H9 (cell line): ENCODE data around the gene RAB40C. TPM values are rescaled to one million over a fixed set of nuclear protein-coding genes. Genes with fewer than 3 reads are reported as not detected.

Experiments used
- DNase-seq: peaks from one replicate; pipeline ENCODE4 v3.0.0-alpha.2; 2017
- H2AFZ ChIP-seq: one replicate; pipeline ENCODE4 v1.6.1; 2013; ENCODE audit warnings: mild to moderate bottlenecking, low read length, control low read depth, moderate library complexity
- H2AK5ac ChIP-seq: 2 replicates; pipeline ENCODE4 v1.6.1; 2013; ENCODE audit warnings: low read length, control low read depth, mixed read lengths; ENCODE audit not compliant: insufficient read length
- H2BK120ac ChIP-seq: one replicate; pipeline ENCODE4 v1.6.1; 2013; ENCODE audit warnings: low read depth, mild to moderate bottlenecking, low read length, control low read depth, inconsistent platforms; ENCODE audit not compliant: poor library complexity, severe bottlenecking
- H2BK12ac ChIP-seq: 2 replicates; pipeline ENCODE4 v1.6.1; 2013; ENCODE audit warnings: low read length, control low read depth, mixed read lengths, low read depth; ENCODE audit not compliant: insufficient read length
- H2BK15ac ChIP-seq: 2 replicates; pipeline ENCODE4 v1.6.1; 2013; ENCODE audit warnings: low read depth, low read length, control low read depth
- H2BK20ac ChIP-seq: one replicate; pipeline ENCODE4 v1.6.1; 2013; ENCODE audit warnings: low read depth, mild to moderate bottlenecking, low read length, control low read depth, inconsistent platforms; ENCODE audit not compliant: poor library complexity, severe bottlenecking
- H2BK5ac ChIP-seq: 2 replicates; pipeline ENCODE4 v1.6.1; 2013; ENCODE audit warnings: low read length, control low read depth, mixed read lengths; ENCODE audit not compliant: insufficient read length
- H3K14ac ChIP-seq: 2 replicates; pipeline ENCODE4 v1.6.1; 2013; ENCODE audit warnings: low read length, control low read depth; ENCODE audit not compliant: insufficient read depth
- H3K18ac ChIP-seq: 2 replicates; pipeline ENCODE4 v1.6.1; 2013; ENCODE audit warnings: low read depth, mild to moderate bottlenecking, mixed read lengths, low read length, control low read depth; ENCODE audit not compliant: insufficient read length
- H3K23ac ChIP-seq: 2 replicates; pipeline ENCODE4 v1.6.1; 2013; ENCODE audit warnings: low read length, control low read depth, mixed read lengths, low read depth; ENCODE audit not compliant: insufficient read length
- H3K23me2 ChIP-seq: 2 replicates; pipeline ENCODE4 v1.6.1; 2013; ENCODE audit warnings: low read depth, mild to moderate bottlenecking, mixed read lengths, low read length, control low read depth; ENCODE audit not compliant: insufficient read length, poor library complexity, severe bottlenecking
- H3K27ac ChIP-seq: 2 replicates; pipeline ENCODE4 v1.5.1; 2013; ENCODE audit warnings: low read length, control low read depth, mixed read lengths, low read depth; ENCODE audit not compliant: insufficient read length
- H3K27me3 ChIP-seq: 2 replicates; pipeline ENCODE4 v1.6.1; 2013; ENCODE audit warnings: low read length, control low read depth, inconsistent platforms; ENCODE audit not compliant: insufficient read depth
- H3K4ac ChIP-seq: 2 replicates; pipeline ENCODE4 v1.6.1; 2013; ENCODE audit warnings: low read depth, mild to moderate bottlenecking, control low read depth, inconsistent platforms, low read length, moderate library complexity
- H3K4me1 ChIP-seq: 2 replicates; pipeline ENCODE4 v1.6.1; 2013; ENCODE audit warnings: low read length, control low read depth, inconsistent platforms; ENCODE audit not compliant: insufficient read depth
- H3K4me2 ChIP-seq: 2 replicates; pipeline ENCODE4 v1.6.1; 2013; ENCODE audit warnings: low read length, control low read depth, mixed read lengths; ENCODE audit not compliant: insufficient read length, insufficient read depth
- H3K56ac ChIP-seq: 2 replicates; pipeline ENCODE4 v1.6.1; 2013; ENCODE audit warnings: low read depth, mild to moderate bottlenecking, mixed read lengths, low read length, control low read depth; ENCODE audit not compliant: insufficient read length
- H3K79me1 ChIP-seq: 2 replicates; pipeline ENCODE4 v1.6.1; 2013; ENCODE audit warnings: low read depth, mild to moderate bottlenecking, moderate library complexity, low read length, control low read depth, inconsistent platforms; ENCODE audit not compliant: insufficient read depth, poor library complexity, severe bottlenecking
- H3K79me2 ChIP-seq: 2 replicates; pipeline ENCODE4 v1.6.1; 2013; ENCODE audit warnings: low read length, control low read depth, inconsistent platforms; ENCODE audit not compliant: insufficient read depth
- H3K9ac ChIP-seq: 2 replicates; pipeline ENCODE4 v1.6.1; 2013; ENCODE audit warnings: low read length, control low read depth, mixed read lengths; ENCODE audit not compliant: insufficient read length; ENCODE audit errors: extremely low read depth
- H3K9me3 ChIP-seq: one replicate; pipeline ENCODE4 v1.6.1; 2013; ENCODE audit warnings: low read depth, low read length, inconsistent platforms; ENCODE audit not compliant: control insufficient read depth
- H3T11ph ChIP-seq: one replicate; pipeline ENCODE4 v1.6.1; 2013; ENCODE audit warnings: mild to moderate bottlenecking, low read length, control low read depth, inconsistent platforms
- H4K20me1 ChIP-seq: one replicate; pipeline ENCODE4 v1.6.1; 2013; ENCODE audit not compliant: control insufficient read depth, insufficient read length, insufficient read depth
- H4K5ac ChIP-seq: 2 replicates; pipeline ENCODE4 v1.6.1; 2013; ENCODE audit warnings: low read depth, mild to moderate bottlenecking, mixed read lengths, low read length, control low read depth; ENCODE audit not compliant: insufficient read length
- H4K8ac ChIP-seq: replicated peaks from 2 replicates; pipeline ENCODE4 v1.6.1; 2013; ENCODE audit warnings: low read length, control low read depth, mixed read lengths, low read depth; ENCODE audit not compliant: insufficient read length
- H4K91ac ChIP-seq: 2 replicates; pipeline ENCODE4 v1.6.1; 2013; ENCODE audit warnings: low read depth, mild to moderate bottlenecking, moderate library complexity, mixed read lengths, low read length, control low read depth; ENCODE audit not compliant: insufficient read length
- H3K27ac Mint-ChIP-seq, 3 experiments: 2 replicates in 2 of 3; 3 replicates in 1 of 3; pipeline ENCODE4 v1.8.0; 2020 to 2021; ENCODE audit warnings: mixed read lengths in 3 of 3, mild to moderate bottlenecking in 1 of 3, moderate library complexity in 1 of 3
- H3K27me3 Mint-ChIP-seq: 2 replicates; pipeline ENCODE4 v1.8.0; 2021; ENCODE audit warnings: low read depth, mild to moderate bottlenecking, moderate library complexity, mixed read lengths
- H3K36me3 Mint-ChIP-seq, 3 experiments: 2 replicates in 2 of 3; 3 replicates in 1 of 3; pipeline ENCODE4 v1.8.0; 2020 to 2021; ENCODE audit warnings: low read depth in 3 of 3, mixed read lengths in 3 of 3; ENCODE audit not compliant: insufficient read depth in 1 of 3
- H3K4me1 Mint-ChIP-seq, 2 experiments: 2 replicates each; pipeline ENCODE4 v1.8.0; 2020; ENCODE audit warnings: mixed read lengths in 2 of 2
- H3K4me3 Mint-ChIP-seq, 2 experiments: 2 replicates in 1 of 2; 3 replicates in 1 of 2; pipeline ENCODE4 v1.8.0; 2020 to 2021; ENCODE audit warnings: mild to moderate bottlenecking in 2 of 2, mixed read lengths in 2 of 2, moderate library complexity in 1 of 2
- H3K9me3 Mint-ChIP-seq, 2 experiments: 2 replicates in 1 of 2; 3 replicates in 1 of 2; pipeline ENCODE4 v1.8.0; 2020; ENCODE audit warnings: mild to moderate bottlenecking in 2 of 2, mixed read lengths in 2 of 2, moderate library complexity in 1 of 2
- CTCF ChIP-seq: fragments of 200-600 bp; sonication (generic); conservative IDR thresholded peaks from 3 replicates; pipeline ENCODE4 v1.8.0; 2021; ENCODE audit warnings: antibody characterized with exemption, mild to moderate bottlenecking
- WGBS: extraction: QIAGEN DNeasy Blood & Tissue Kit; methylation state at CpG from one replicate; pipeline ENCODE4 v1.1.7; 2013; ENCODE audit warnings: missing lambda C conversion rate, low lambda C conversion rate, mixed read lengths; ENCODE audit not compliant: insufficient read length; ENCODE audit errors: extremely low coverage; 5-methylcytosine and 5-hydroxymethylcytosine counted together
- total RNA-seq: library from RNA; stranded (reverse); gene quantifications from 2 replicates; pipeline ENCODE4 v1.2.1, GENCODE V29; 2021

The RAB40C gene
- total RNA-seq, 1 experiment from 2014 or later, result 19.1 TPM

- no peaks in the 10 kb centered on the region for H3K9me3 ChIP-seq
- H3K4ac ChIP-seq, result no peak overlapping the region
- no peak overlapping the region for H3K9ac ChIP-seq
- H2BK5ac ChIP-seq, result no peak overlapping the region
- H4K8ac ChIP-seq, result no peak overlapping the region
- no peaks in the 10 kb centered on the region for H3K4me1 ChIP-seq
- no peak overlapping the region for H2BK15ac ChIP-seq
- H3K18ac ChIP-seq, result no peak overlapping the region
- TF ChIP-seq CTCF, result no peak
- 0 out of 5 replicates have a peak, but pooled peaks cover 0 to 3% of the 10 kb centered on the region in 2 experiments for H3K9me3 Mint-ChIP-seq
- H2AFZ ChIP-seq, result no peak overlapping the region
- no peak overlapping the region for H3K23ac ChIP-seq
- H3K27me3 ChIP-seq, result no peaks in the 10 kb centered on the region
- H3K23me2 ChIP-seq, result no peaks in the 10 kb centered on the region
- no peak overlapping the region for H2AK5ac ChIP-seq
- H3K4me3 Mint-ChIP-seq, result no peak overlapping the region
- H4K5ac ChIP-seq, result no peak overlapping the region
- no peak overlapping the region for H3T11ph ChIP-seq
- H2BK120ac ChIP-seq, result no peak overlapping the region
- no peak for DNase-seq
- H3K36me3 Mint-ChIP-seq, result peaks cover 7 to 11% (median 11%) of the 10 kb centered on the region in 3 experiments; a peak in 6 of 7 replicates
- H4K91ac ChIP-seq, result no peak overlapping the region
- H3K27ac Mint-ChIP-seq, result no peak overlapping the region
- peaks cover 6% of the 10 kb centered on the region in 2 experiments for H3K4me1 Mint-ChIP-seq
- H3K27ac ChIP-seq, result no peak overlapping the region
- no CpG with 5 or more reads among the region's 39 CpGs for WGBS
- no peak overlapping the region for H2BK12ac ChIP-seq
- no peak overlapping the region for H3K4me2 ChIP-seq
- H2BK20ac ChIP-seq, result no peak overlapping the region
- no peaks in the 10 kb centered on the region for H4K20me1 ChIP-seq
- no peaks in the 10 kb centered on the region for H3K79me2 ChIP-seq
- H3K14ac ChIP-seq, result no peak overlapping the region
- H3K79me1 ChIP-seq, result no peaks in the 10 kb centered on the region
- H3K56ac ChIP-seq, result no peak overlapping the region
- no peaks in the 10 kb centered on the region for H3K27me3 Mint-ChIP-seq
Observed at GRCh38 chr16:616733-617586, 27.1 kb downstream of the RAB40C start.
